Activated CD8-positive, alpha-beta T cell treated with anti-CD3 and anti-CD28 coated beads for 36 hours (primary cell): ENCODE results near the gene BNIP5. TPM values are rescaled to one million over a fixed set of nuclear protein-coding genes. Genes with fewer than 3 reads are reported as not detected.

Source experiments
- ATAC-seq: fragments of 200-7000 bp; cut with Tn5 transposase; one replicate; pipeline ENCODE4 v1.10.0; 2021; ENCODE audit warnings: mild to moderate bottlenecking, moderate library complexity
- CTCF ChIA-PET: fragments of 350-600 bp; sonication (Branson Sonifier 250); formaldehyde crosslinking; loops from one replicate; lab custom pipeline; 2021; ENCODE audit warnings: antibody characterized with exemption; lab: Charles Lee
- POLR2A ChIA-PET: fragments of 350-600 bp; sonication (Branson Sonifier 250); formaldehyde crosslinking; loops from one replicate; lab custom pipeline; 2021; ENCODE audit warnings: antibody characterized with exemption; lab: Charles Lee
- DNase-seq: peaks from one replicate; pipeline ENCODE4 v3.0.0-alpha.2; 2020
- H3K27ac Mint-ChIP-seq: one replicate; pipeline ENCODE4 v1.8.0; 2021; ENCODE audit warnings: mild to moderate bottlenecking, mixed read lengths
- H3K27me3 Mint-ChIP-seq: one replicate; pipeline ENCODE4 v1.8.0; 2021; ENCODE audit warnings: mixed read lengths
- H3K36me3 Mint-ChIP-seq: one replicate; pipeline ENCODE4 v1.8.0; 2021; ENCODE audit warnings: low read depth, mixed read lengths
- H3K4me1 Mint-ChIP-seq: one replicate; pipeline ENCODE4 v1.8.0; 2021; ENCODE audit warnings: low read depth, mixed read lengths
- H3K4me3 Mint-ChIP-seq: one replicate; pipeline ENCODE4 v1.8.0; 2021; ENCODE audit warnings: mild to moderate bottlenecking, moderate library complexity, mixed read lengths
- H3K9me3 Mint-ChIP-seq: one replicate; pipeline ENCODE4 v1.8.0; 2021; ENCODE audit warnings: mixed read lengths
- intact Hi-C: fragments of 100-400 bp; cut with micrococcal nuclease; formaldehyde crosslinking; loops from one replicate; pipeline ENCODE4 v1.10.0; 2022
- total RNA-seq, 2 experiments: library from RNA; stranded (reverse); gene quantifications; one replicate each; pipeline ENCODE4 v1.2.3, GENCODE V29; 2021
- TF ChIP-seq, protein P1 (sequence below): fragments of 200-600 bp; IDR thresholded peaks from one replicate; pipeline ENCODE4 v1.8.0; 2022; ENCODE audit warnings: antibody characterized with exemption, mild to moderate bottlenecking

BNIP5 gene
- total RNA-seq, 2 experiments from 2014 or later = not detected

- DNase-seq (no peak), ATAC-seq (no peak)
- TF ChIP-seq, protein P1, sequence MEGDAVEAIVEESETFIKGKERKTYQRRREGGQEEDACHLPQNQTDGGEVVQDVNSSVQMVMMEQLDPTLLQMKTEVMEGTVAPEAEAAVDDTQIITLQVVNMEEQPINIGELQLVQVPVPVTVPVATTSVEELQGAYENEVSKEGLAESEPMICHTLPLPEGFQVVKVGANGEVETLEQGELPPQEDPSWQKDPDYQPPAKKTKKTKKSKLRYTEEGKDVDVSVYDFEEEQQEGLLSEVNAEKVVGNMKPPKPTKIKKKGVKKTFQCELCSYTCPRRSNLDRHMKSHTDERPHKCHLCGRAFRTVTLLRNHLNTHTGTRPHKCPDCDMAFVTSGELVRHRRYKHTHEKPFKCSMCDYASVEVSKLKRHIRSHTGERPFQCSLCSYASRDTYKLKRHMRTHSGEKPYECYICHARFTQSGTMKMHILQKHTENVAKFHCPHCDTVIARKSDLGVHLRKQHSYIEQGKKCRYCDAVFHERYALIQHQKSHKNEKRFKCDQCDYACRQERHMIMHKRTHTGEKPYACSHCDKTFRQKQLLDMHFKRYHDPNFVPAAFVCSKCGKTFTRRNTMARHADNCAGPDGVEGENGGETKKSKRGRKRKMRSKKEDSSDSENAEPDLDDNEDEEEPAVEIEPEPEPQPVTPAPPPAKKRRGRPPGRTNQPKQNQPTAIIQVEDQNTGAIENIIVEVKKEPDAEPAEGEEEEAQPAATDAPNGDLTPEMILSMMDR = no peak
- peaks cover under 1% of the 10 kb centered on the region for H3K4me1 Mint-ChIP-seq
- CTCF ChIA-PET = interaction anchor here (3.9 kb wide), 1 partner anchor 10 kb away, joined by 21 read pairs; no protein-coding TSS in a partner anchor
- H3K9me3 Mint-ChIP-seq = no peaks in the 10 kb centered on the region
- intact Hi-C loops = no loop called here
- H3K27ac Mint-ChIP-seq = no peak overlapping the region
- POLR2A ChIA-PET = no interaction called here
- H3K36me3 Mint-ChIP-seq = no peaks in the 10 kb centered on the region
- H3K4me3 Mint-ChIP-seq = no peak overlapping the region
- peaks cover 18% of the 10 kb centered on the region for H3K27me3 Mint-ChIP-seq
These were observed 5.3 kb downstream of the BNIP5 start for GRCh38 chr6:36331381-36331780.

DNA sequence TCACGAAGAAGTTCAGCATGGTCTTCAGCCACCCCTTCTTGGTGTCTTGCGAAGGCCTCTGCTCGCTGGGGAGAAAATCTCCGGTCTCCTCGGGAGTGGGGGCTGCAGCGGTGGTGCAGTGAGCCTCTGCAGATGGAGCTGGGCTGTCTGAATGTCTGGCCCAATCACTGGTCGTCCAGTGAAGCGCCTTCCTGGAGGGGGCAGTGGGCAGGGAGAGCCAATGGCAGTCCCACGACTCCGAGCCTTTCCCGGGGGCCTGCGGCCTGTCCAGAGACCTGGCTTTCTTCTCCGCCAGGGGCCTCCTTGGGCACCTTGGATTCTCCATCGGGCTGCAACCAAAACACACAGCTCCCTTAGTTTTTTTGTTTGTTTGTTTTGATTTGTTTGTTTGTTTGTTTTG, 6.3 kb downstream of the BNIP5 start:
- DNase-seq = no peak
- Mint-ChIP-seq H3K36me3 (no peaks in the 10 kb centered on the region), H3K4me1 (no peaks in the 10 kb centered on the region), H3K9me3 (no peaks in the 10 kb centered on the region), H3K4me3 (no peak overlapping the region), H3K27me3 (peaks cover 17% of the 10 kb centered on the region), H3K27ac (no peak overlapping the region)
- TF ChIP-seq, protein P1 = no peak
- ATAC-seq = no peak
- POLR2A ChIA-PET = no interaction called here
- CTCF ChIA-PET = interaction anchor here (3.9 kb wide), 1 partner anchor 11 kb away, joined by 21 read pairs; no protein-coding TSS in a partner anchor
- intact Hi-C loops = no loop called here

- Mint-ChIP-seq H3K4me3 (no peak overlapping the region), H3K27ac (no peak overlapping the region), H3K4me1 (no peaks in the 10 kb centered on the region), H3K27me3 (peaks cover 13% of the 10 kb centered on the region), H3K36me3 (no peaks in the 10 kb centered on the region), H3K9me3 (no peaks in the 10 kb centered on the region)
- intact Hi-C loops = no loop called here
- POLR2A ChIA-PET = no interaction called here
- DNase-seq (no peak), ATAC-seq (no peak)
- CTCF ChIA-PET = interaction anchor here (0.8 to 3.9 kb wide), 2 partner anchors 11 to 40 kb away, joined by 4 to 21 read pairs; no protein-coding TSS in a partner anchor
- TF ChIP-seq, protein P1 = no peak
These were observed 6.8 kb downstream of the BNIP5 start for GRCh38 chr6:36329798-36330291.

DNA sequence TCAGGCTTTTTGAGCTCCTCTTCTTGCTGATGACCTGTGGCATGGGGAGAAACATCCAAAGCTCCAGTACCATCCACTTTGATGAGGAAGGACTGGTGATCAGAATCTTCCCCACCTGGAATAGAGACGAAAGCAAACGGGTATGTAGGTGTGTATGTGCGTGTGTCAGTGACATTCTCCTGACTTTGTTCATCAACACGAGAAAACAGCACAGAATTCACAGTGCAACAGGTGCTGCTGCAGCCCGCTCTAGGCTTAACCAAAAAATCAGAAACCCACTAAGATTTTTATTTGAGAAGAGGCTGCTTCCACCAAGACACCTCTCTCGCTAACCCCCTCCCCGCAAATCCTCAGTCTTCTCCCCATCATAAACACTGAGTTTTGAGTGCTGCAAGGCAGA, 8.1 kb downstream of the BNIP5 start:
- TF ChIP-seq, protein P1 = no peak
- Mint-ChIP-seq H3K27me3 (peaks cover 6% of the 10 kb centered on the region), H3K36me3 (no peaks in the 10 kb centered on the region), H3K9me3 (no peaks in the 10 kb centered on the region), H3K4me3 (no peak overlapping the region), H3K4me1 (no peaks in the 10 kb centered on the region), H3K27ac (no peak overlapping the region)
- intact Hi-C loops = no loop called here
- no peak for ATAC-seq
- ChIA-PET POLR2A (interaction anchor here (0.6 kb wide), 1 partner anchor 20 kb away, joined by 3 read pairs; no protein-coding TSS in a partner anchor), CTCF (interaction anchor here (3.9 kb wide), 1 partner anchor 12 kb away, joined by 21 read pairs; no protein-coding TSS in a partner anchor)
- DNase-seq = no peak

DNA sequence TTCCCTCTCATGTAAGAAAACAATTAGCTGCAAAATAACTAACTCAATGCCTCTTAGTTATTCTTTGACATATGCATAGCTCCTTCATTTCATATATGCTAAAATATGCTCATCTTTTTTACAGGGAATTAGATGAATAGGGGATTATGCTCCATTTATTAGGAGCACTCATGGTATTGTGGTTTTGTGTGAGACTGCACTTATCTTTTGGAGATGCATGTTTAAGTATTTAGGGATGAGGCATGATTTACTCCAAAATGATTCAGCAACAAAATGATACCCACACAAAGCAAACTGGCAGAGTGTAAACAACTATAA, 8.8 kb downstream of the BNIP5 start:
- intact Hi-C loops = no loop called here
- no peaks in the 10 kb centered on the region for H3K36me3 Mint-ChIP-seq
- H3K4me1 Mint-ChIP-seq = no peaks in the 10 kb centered on the region
- H3K27me3 Mint-ChIP-seq = peaks cover 6% of the 10 kb centered on the region
- CTCF ChIA-PET = no interaction called here
- TF ChIP-seq, protein P1 = no peak
- POLR2A ChIA-PET = no interaction called here
- no peak for ATAC-seq
- H3K9me3 Mint-ChIP-seq = no peaks in the 10 kb centered on the region
- DNase-seq = no peak
- no peak overlapping the region for H3K27ac Mint-ChIP-seq
- no peak overlapping the region for H3K4me3 Mint-ChIP-seq
